MCF 10A (cell line): ENCODE measurements around the gene TMEM120A. TPM values are rescaled to one million over a fixed set of nuclear protein-coding genes. Genes with fewer than 3 reads are reported as not detected.

Experiments used
- BruUV-seq: library from RNA; stranded (reverse); fragments of 400-500 nt; replicated peaks from 2 replicates; lab custom pipeline; 2021; lab: Mats Ljungman, UMichigan
- CTCF ChIA-PET: fragments of 300-600 bp; sonication (Branson Sonifier 250); formaldehyde crosslinking; extraction: SDS; loops from one replicate; lab custom pipeline; 2021; ENCODE audit warnings: antibody characterized with exemption, inconsistent platforms; lab: Yijun Ruan, JAX
- POLR2A ChIA-PET: fragments of 300-600, 350-650 bp; sonication (Branson Sonifier 250); formaldehyde crosslinking; extraction: SDS; loops from one replicate; lab custom pipeline; 2020; ENCODE audit warnings: antibody characterized with exemption, inconsistent platforms; lab: Yijun Ruan, JAX
- DNase-seq: peaks from one replicate; pipeline ENCODE4 v3.0.0-alpha.2; 2018; ENCODE audit not compliant: unreplicated experiment
- H3K27ac Mint-ChIP-seq: one replicate; pipeline ENCODE4 v1.8.0; 2022; ENCODE audit warnings: mild to moderate bottlenecking, low read depth, mixed read lengths; ENCODE audit not compliant: unreplicated experiment
- H3K27me3 Mint-ChIP-seq: one replicate; pipeline ENCODE4 v1.8.0; 2022; ENCODE audit warnings: mixed read lengths; ENCODE audit not compliant: insufficient read depth, unreplicated experiment
- H3K36me3 Mint-ChIP-seq: one replicate; pipeline ENCODE4 v1.8.0; 2022; ENCODE audit warnings: mild to moderate bottlenecking, moderate library complexity, mixed read lengths; ENCODE audit not compliant: insufficient read depth, unreplicated experiment
- H3K4me1 Mint-ChIP-seq: one replicate; pipeline ENCODE4 v1.8.0; 2022; ENCODE audit warnings: mixed read lengths; ENCODE audit not compliant: insufficient read depth, unreplicated experiment
- H3K4me3 Mint-ChIP-seq: one replicate; pipeline ENCODE4 v1.8.0; 2022; ENCODE audit warnings: mild to moderate bottlenecking, moderate library complexity, mixed read lengths; ENCODE audit not compliant: unreplicated experiment
- H3K9me3 Mint-ChIP-seq: one replicate; pipeline ENCODE4 v1.8.0; 2022; ENCODE audit warnings: mixed read lengths; ENCODE audit not compliant: unreplicated experiment
- intact Hi-C: fragments of 100-400 bp; cut with micrococcal nuclease; formaldehyde crosslinking; loops from 2 replicates; pipeline ENCODE4 v1.14.1; 2022
- total RNA-seq: library from RNA; stranded (reverse); gene quantifications from 2 replicates; pipeline ENCODE4 v1.2.3, GENCODE V29; 2022
- TF ChIP-seq, protein P1 (sequence below): fragments of 200-600 bp; IDR thresholded peaks from one replicate; pipeline ENCODE4 v1.8.0; 2022; ENCODE audit warnings: antibody characterized with exemption, mild to moderate bottlenecking; ENCODE audit not compliant: unreplicated experiment

The TMEM120A gene
- total RNA-seq, 1 experiment from 2014 or later = 19.4 TPM

DNA sequence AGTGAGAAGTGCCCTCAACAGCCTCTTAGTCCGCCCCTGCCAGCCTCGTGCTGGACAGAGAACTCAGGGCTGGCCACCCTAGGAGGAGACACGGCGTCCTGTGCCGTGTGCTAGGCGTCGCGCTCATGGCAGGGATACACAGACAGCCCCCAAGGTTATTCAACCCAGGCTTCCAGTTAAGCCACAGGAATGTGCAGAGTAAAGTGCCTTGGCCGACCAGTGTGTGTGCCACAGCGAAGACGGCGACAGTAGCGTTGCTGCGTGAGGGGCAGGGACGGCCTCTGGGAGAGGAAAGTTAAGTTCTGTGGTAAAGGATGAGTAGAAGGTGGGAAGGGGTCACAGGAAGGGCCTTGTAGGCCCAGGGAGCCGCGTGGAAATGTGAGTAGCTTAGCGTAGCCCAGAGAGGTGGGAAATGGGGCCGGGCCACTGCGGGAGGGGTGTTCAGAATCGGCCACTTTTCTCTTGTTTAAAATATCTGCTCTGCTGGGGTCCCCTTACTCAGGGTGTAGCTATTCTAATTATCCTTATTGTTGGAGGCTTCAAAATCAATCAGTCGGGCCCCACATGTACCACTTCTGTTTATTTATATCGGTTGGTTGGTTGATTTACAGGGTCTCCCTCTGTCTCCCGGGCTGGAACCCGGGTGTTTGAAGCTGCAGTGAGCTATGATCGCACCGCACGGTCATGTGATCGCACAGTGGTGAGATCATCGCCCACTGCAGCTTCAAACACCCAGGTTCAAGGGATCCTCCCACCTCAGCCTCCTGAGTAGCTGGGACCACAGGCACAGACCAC lies 24.5 kb downstream of the TMEM120A start:
- Mint-ChIP-seq H3K4me3 (no peak overlapping the region), H3K36me3 (peaks cover 27% of the 10 kb centered on the region), H3K4me1 (no peaks in the 10 kb centered on the region), H3K9me3 (no peaks in the 10 kb centered on the region), H3K27me3 (no peaks in the 10 kb centered on the region), H3K27ac (no peak overlapping the region)
- intact Hi-C loops = no loop called here
- TF ChIP-seq, protein P1, sequence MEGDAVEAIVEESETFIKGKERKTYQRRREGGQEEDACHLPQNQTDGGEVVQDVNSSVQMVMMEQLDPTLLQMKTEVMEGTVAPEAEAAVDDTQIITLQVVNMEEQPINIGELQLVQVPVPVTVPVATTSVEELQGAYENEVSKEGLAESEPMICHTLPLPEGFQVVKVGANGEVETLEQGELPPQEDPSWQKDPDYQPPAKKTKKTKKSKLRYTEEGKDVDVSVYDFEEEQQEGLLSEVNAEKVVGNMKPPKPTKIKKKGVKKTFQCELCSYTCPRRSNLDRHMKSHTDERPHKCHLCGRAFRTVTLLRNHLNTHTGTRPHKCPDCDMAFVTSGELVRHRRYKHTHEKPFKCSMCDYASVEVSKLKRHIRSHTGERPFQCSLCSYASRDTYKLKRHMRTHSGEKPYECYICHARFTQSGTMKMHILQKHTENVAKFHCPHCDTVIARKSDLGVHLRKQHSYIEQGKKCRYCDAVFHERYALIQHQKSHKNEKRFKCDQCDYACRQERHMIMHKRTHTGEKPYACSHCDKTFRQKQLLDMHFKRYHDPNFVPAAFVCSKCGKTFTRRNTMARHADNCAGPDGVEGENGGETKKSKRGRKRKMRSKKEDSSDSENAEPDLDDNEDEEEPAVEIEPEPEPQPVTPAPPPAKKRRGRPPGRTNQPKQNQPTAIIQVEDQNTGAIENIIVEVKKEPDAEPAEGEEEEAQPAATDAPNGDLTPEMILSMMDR = no peak
- CTCF ChIA-PET = no interaction called here
- POLR2A ChIA-PET = no interaction called here
- BruUV-seq = no TSS peak
- no peak for DNase-seq

DNA sequence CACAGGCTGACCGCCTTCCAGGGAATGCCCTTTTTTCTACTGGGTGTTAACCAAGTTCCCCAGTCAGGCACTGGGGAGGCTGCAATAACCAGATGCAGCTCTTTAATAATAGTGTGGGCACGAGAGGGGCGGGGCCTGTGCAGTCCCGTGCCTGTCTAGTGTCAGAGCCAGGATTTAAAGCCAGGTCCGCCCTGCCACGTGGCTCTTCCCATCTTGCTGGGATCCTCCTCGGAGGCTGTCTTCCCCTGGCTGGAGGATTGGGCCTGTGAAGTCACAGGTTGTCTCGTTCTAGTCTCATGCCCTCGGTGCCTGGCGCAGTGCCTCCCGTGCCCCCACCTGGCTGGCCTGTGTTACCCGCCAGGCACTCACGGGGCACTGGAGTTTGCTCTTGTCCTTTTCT lies 25.2 kb downstream of the TMEM120A start:
- Mint-ChIP-seq H3K4me3 (no peak overlapping the region), H3K36me3 (peaks cover 25% of the 10 kb centered on the region), H3K27me3 (no peaks in the 10 kb centered on the region), H3K9me3 (no peaks in the 10 kb centered on the region), H3K4me1 (no peaks in the 10 kb centered on the region), H3K27ac (no peak overlapping the region)
- CTCF ChIA-PET = no interaction called here
- intact Hi-C loops = no loop called here
- TF ChIP-seq, protein P1 = no peak
- BruUV-seq = no TSS peak
- POLR2A ChIA-PET = no interaction called here
- no peak for DNase-seq

DNA sequence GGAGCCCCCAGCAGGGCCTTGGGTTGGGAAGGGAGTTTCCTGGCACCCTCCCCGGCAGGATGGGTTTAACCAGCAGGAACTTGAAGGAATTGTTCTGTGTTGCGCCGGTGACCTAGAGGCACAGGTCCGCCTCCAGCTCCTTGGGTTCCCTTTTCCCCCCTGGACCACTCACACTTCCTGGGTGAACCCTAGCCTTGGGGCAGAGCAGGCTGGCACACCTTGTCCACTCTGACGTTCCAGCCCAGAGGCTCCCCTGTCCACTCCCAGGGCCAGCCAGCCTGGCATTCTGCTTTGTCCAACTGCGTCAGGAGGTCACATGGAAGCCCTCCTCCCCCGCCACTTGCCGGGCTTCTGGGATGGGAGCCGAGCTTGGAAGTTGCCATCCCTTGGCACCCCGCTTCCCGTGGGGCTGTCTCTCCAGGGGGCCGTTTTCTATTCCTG lies 25.8 kb downstream of the TMEM120A start:
- Mint-ChIP-seq H3K4me3 (no peak overlapping the region), H3K9me3 (no peaks in the 10 kb centered on the region), H3K27ac (no peak overlapping the region), H3K36me3 (peaks cover 19% of the 10 kb centered on the region), H3K4me1 (no peaks in the 10 kb centered on the region), H3K27me3 (no peaks in the 10 kb centered on the region)
- intact Hi-C loops = no loop called here
- DNase-seq = no peak
- ChIA-PET CTCF (no interaction called here), POLR2A (no interaction called here)
- no TSS peak for BruUV-seq
- TF ChIP-seq, protein P1 = no peak

DNA sequence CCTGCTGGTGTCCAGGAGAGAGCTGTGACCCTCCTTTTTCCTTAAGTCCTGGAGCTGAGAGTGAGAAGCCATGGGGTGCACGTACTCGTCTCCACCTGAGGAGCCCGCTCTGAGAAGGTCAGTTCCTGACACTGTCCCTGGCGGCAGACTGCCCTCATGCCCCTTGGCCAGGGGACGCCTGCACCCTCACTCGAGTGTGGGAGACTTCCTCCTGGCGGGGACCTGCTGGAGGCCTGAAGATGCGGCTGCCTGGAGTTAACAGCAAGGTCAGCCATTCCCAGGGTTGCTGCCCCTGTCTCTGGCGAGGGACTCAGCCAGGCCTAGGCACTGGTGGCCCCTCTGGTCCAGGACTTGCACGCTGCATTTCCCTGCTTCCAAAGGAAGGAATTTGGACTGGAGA lies 26.4 kb downstream of the TMEM120A start:
- H3K4me3 Mint-ChIP-seq = no peak overlapping the region
- no TSS peak for BruUV-seq
- no peak overlapping the region for H3K27ac Mint-ChIP-seq
- POLR2A ChIA-PET = no interaction called here
- no peaks in the 10 kb centered on the region for H3K27me3 Mint-ChIP-seq
- intact Hi-C loops = no loop called here
- DNase-seq = no peak
- TF ChIP-seq, protein P1 = no peak
- no peaks in the 10 kb centered on the region for H3K9me3 Mint-ChIP-seq
- H3K36me3 Mint-ChIP-seq = peaks cover 16% of the 10 kb centered on the region
- CTCF ChIA-PET = no interaction called here
- H3K4me1 Mint-ChIP-seq = no peaks in the 10 kb centered on the region
